ENCODE data around the gene PSME3. TPM values are rescaled to one million over a fixed set of nuclear protein-coding genes. Genes with fewer than 3 reads are reported as not detected.
"Not testable (repeated sequence)": the region's sequence is repeated elsewhere in the genome, so short reads cannot be mapped to it uniquely, and the experiment has no call there.

PSME3 gene
- total and polyA plus RNA-seq, 2 experiments from 2014 or later, result 93.5 to 178 TPM

DNA sequence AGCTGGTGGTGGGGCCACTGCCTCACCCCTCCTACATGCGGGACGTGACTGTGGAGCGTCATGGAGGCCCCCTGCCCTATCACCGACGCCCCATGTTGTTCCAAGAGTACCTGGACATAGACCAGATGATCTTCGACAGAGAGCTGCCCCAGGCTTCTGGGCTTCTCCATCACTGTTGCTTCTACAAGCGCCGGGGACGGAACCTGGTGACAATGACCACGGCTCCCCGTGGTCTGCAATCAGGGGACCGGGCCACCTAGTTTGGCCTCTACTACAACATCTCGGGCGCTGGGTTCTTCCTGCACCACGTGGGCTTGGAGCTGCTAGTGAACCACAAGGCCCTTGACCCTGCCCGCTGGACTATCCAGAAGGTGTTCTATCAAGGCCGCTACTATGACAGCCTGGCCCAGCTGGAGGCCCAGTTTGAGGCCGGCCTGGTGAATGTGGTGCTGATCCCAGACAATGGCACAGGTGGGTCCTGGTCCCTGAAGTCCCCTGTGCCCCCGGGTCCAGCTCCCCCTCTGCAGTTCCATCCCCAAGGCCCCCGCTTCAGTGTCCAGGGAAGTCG, 34.6 kb downstream of the PSME3 start:
- not testable (repeated sequence) for ATAC-seq

GRCh38 chr17:42868338-42868737, 35.1 kb downstream of the PSME3 start:
- Histone ChIP-seq H2AFZ (no peak overlapping the region), H3K36me3 (ENCODE audit: insufficient read depth) (no peaks in the 10 kb centered on the region; the same call in 1 of the 2 replicates), H3K4me3 (no peak overlapping the region), H3F3A (replicated peaks; ENCODE audit: low read depth) (no peaks in the 10 kb centered on the region), H3K9me2 (ENCODE audit: insufficient read depth) (no peaks in the 10 kb centered on the region), H4K20me1 (replicated peaks; ENCODE audit: insufficient read depth) (no peaks in the 10 kb centered on the region), H3K4me2 (no peak overlapping the region), H3K27ac (ENCODE audit: low read depth) (no peak overlapping the region), H3K4me1 (ENCODE audit: insufficient read depth) (0 out of 2 replicates have a peak, but pooled peaks cover 4% of the 10 kb centered on the region), H3K27me3 (ENCODE audit: insufficient read depth) (no peaks in the 10 kb centered on the region), H3K79me2 (replicated peaks; ENCODE audit: insufficient read depth) (no peaks in the 10 kb centered on the region)
- peaks cover 5% of the 10 kb centered on the region for H3K27me3 Mint-ChIP-seq (ENCODE audit: insufficient read depth, low read depth, poor library complexity)
- DNase-seq (ENCODE audit: low spot score) (no peak), ATAC-seq (no peak)
- H3K27ac Mint-ChIP-seq, result no peak overlapping the region
- peaks cover 11% of the 10 kb centered on the region for H3K4me1 Mint-ChIP-seq
- peaks cover 8% of the 10 kb centered on the region; the same call in 2 of the 3 replicates for H3K36me3 Mint-ChIP-seq (ENCODE audit: low read depth)
- no peak for TF ChIP-seq JUNB (IDR thresholded peaks at IDR 0.05; ENCODE audit: unreplicated experiment)
- H3K4me3 Mint-ChIP-seq, result no peak overlapping the region
- H3K9me3 Mint-ChIP-seq, result peaks cover 24% of the 10 kb centered on the region

More for the DNA sequence above, 34.6 kb downstream of the PSME3 start:
- H3K4me1 ChIP-seq (ENCODE audit: insufficient read depth); H3K36me3 Mint-ChIP-seq (ENCODE audit: low read depth); H2AFZ ChIP-seq; H3K27ac ChIP-seq (ENCODE audit: low read depth); DNase-seq (ENCODE audit: low spot score); H3F3A ChIP-seq (replicated peaks; ENCODE audit: low read depth); H3K9me2 ChIP-seq (ENCODE audit: insufficient read depth); H3K36me3 ChIP-seq (ENCODE audit: insufficient read depth); H3K4me3 Mint-ChIP-seq; H3K79me2 ChIP-seq (replicated peaks; ENCODE audit: insufficient read depth); H3K4me3 ChIP-seq; H4K20me1 ChIP-seq (replicated peaks; ENCODE audit: insufficient read depth); H3K27ac Mint-ChIP-seq; H3K27me3 ChIP-seq (ENCODE audit: insufficient read depth); H3K4me2 ChIP-seq; H3K27me3 Mint-ChIP-seq (ENCODE audit: insufficient read depth, low read depth, poor library complexity): not testable (repeated sequence)
- peaks cover 24% of the 10 kb centered on the region for H3K9me3 Mint-ChIP-seq
- H3K4me1 Mint-ChIP-seq, result peaks cover 11% of the 10 kb centered on the region

GRCh38 chr17:42871647-42872046, 38.5 kb downstream of the PSME3 start:
- Histone ChIP-seq H3K27me3 (ENCODE audit: insufficient read depth) (no peaks in the 10 kb centered on the region), H3K4me1 (ENCODE audit: insufficient read depth) (no peaks in the 10 kb centered on the region), H3K4me2 (no peak overlapping the region), H2AFZ (no peak overlapping the region), H3K27ac (ENCODE audit: low read depth) (no peak overlapping the region), H4K20me1 (replicated peaks; ENCODE audit: insufficient read depth) (no peaks in the 10 kb centered on the region), H3K36me3 (ENCODE audit: insufficient read depth) (no peaks in the 10 kb centered on the region; the same call in 1 of the 2 replicates), H3K79me2 (replicated peaks; ENCODE audit: insufficient read depth) (no peaks in the 10 kb centered on the region), H3K9me2 (ENCODE audit: insufficient read depth) (no peaks in the 10 kb centered on the region), H3K4me3 (no peak overlapping the region), H3F3A (replicated peaks; ENCODE audit: low read depth) (no peaks in the 10 kb centered on the region)
- no peak for DNase-seq (ENCODE audit: low spot score)
- Mint-ChIP-seq H3K4me1 (peaks cover 4% of the 10 kb centered on the region), H3K27me3 (ENCODE audit: insufficient read depth, low read depth, poor library complexity) (peaks cover 2% of the 10 kb centered on the region), H3K36me3 (ENCODE audit: low read depth) (peaks cover 8% of the 10 kb centered on the region; the same call in 2 of the 3 replicates), H3K27ac (no peak overlapping the region), H3K9me3 (peaks cover 24% of the 10 kb centered on the region), H3K4me3 (no peak overlapping the region)
- TF ChIP-seq, protein P1, sequence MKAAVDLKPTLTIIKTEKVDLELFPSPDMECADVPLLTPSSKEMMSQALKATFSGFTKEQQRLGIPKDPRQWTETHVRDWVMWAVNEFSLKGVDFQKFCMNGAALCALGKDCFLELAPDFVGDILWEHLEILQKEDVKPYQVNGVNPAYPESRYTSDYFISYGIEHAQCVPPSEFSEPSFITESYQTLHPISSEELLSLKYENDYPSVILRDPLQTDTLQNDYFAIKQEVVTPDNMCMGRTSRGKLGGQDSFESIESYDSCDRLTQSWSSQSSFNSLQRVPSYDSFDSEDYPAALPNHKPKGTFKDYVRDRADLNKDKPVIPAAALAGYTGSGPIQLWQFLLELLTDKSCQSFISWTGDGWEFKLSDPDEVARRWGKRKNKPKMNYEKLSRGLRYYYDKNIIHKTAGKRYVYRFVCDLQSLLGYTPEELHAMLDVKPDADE (IDR thresholded peaks at IDR 0.05), result no peak
- TF ChIP-seq CTCF (conservative IDR thresholded peaks at IDR 0.05; ENCODE audit: low read depth in 2 of 2), result no peak
- TF ChIP-seq ZNF114 (CRISPR knock-in tag; IDR thresholded peaks at IDR 0.05), result no peak
- TF ChIP-seq CREB1 (CRISPR knock-in tag; IDR thresholded peaks at IDR 0.05; ENCODE audit: low read depth), result no peak
- no peak for TF ChIP-seq STAT1 (IDR thresholded peaks at IDR 0.05; ENCODE audit: unreplicated experiment)
- TF ChIP-seq EZH2 (IDR thresholded peaks at IDR 0.05; ENCODE audit: low read depth, unreplicated experiment), result no peak
- ATAC-seq, result no peak

Data from GM23338 (cell line).